Renal cortical epithelial cell (primary cell): ENCODE measurements around the gene SH2D5. TPM values are rescaled to one million over a fixed set of nuclear protein-coding genes. Genes with fewer than 3 reads are reported as not detected.

ENCODE experiments used
- DNase-seq: peaks from one replicate; pipeline ENCODE4 v3.0.0-alpha.2; 2011; ENCODE audit warnings: low read depth
- total RNA-seq: library from RNA; depleted of rRNA; stranded (reverse); fragments of >200 nt; gene quantifications from 2 replicates; pipeline ENCODE4 v1.2.3, GENCODE V29; 2014

SH2D5 gene
- 9.0 and 20.7 TPM in 2 replicates for total RNA-seq

GRCh38 chr1:20732588-20733359 is at the start of gene SH2D5:
Gene SH2D5, minus strand, starts transcription at chr1:20732703. Its CDS starts 4,659 bp downstream, at chr1:20728044.
- peak; percentile 97 for DNase-seq

DNA sequence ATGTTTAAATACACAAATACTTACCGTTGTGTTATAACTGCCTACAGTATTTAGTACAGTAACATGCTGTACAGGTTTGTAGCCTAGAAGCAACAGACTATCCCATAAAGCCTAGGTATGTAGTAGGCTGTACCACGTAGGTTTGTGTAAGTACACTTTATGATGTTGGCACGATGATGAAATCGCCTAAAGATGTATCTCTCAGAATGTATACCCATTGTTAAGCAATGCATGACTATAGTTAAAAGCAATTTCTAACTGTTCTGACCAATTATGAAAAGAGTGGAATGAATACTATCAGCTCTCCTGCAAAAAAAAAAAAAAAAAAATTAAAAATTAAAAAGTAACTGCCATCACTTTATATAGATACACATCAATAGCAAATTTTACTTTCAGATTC is 43.2 kb upstream of the SH2D5 start:
- no peak for DNase-seq

DNA sequence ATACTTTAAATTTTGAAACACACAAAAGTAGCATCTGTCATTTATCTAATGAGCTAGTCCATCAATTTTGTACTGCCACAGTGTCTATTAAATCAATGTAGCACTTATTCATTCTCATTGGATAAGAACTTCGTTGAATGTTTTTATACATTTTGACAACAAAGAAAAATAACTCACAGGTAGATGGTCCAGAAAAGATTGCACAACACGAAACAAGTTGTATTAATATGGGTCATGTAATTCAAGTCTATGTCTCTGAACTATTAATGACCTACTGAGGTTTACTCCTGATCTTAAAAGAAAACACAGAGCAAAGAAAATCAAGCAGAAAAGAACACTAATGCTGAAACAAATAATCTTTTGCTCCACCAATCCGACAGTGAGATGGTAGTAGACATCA is 39.3 kb upstream of the SH2D5 start:
- no peak for DNase-seq

DNA sequence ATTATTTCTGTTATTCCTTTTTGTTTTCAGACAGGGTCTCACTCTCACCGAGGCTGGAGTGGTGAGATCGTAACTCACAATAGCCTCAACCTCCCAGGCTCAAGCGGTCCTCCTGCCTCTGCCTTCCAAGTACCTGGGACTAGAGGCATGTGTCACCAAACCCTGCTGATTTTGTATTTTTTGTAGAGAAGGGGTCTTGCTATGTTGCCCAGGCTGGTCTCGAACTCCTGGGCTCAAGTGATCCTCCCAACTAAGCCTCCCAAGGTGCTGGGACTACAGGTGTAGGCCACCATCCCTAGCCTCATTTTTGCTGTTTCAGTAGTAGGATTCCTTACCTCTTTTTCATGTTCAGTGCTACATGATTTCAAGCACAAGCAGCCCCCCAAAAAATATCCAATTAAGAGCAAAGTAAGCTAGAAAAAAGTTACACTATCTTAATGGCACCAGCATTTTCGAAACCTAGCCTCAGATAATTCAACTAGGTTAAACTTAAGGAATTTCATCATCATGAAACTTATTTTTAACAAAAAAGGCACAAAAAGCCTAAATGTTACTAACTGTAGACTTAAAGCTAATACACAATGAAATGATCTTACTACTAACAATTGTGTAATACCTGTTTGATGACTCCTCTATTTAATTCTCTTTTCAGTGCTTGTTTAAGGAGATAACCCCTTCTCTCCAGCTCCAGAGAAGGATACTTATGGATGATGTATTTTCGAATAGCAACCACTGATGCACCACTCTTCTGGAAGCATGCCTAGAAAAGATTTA is 38.0 kb upstream of the SH2D5 start:
- no peak for DNase-seq

- DNase-seq: no peak
Observed at GRCh38 chr1:20767271-20767670, 34.8 kb upstream of the SH2D5 start.

GRCh38 chr1:20763417-20763816 is 30.9 kb upstream of the SH2D5 start:
- no peak for DNase-seq

GRCh38 chr1:20760322-20760721 is 27.8 kb upstream of the SH2D5 start:
- DNase-seq: no peak

DNA sequence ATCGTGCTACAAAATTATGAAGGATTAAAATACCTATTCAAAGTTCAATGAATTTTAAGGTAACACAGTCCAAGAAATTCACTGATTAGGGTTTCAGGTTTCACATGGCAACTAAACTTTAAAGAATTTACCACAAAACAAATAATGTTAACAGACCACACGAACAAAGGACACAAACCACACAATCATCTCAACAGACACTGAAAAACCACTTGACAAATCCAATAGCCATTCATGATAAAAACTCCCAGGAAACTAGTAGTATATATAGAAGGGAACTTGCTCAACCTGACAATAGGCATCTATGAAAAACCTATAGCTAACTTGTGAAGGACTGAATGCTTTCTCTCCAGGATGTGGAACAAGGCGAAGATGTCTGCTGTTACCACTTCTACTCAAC is 21.1 kb upstream of the SH2D5 start:
- peak; percentile 71 for DNase-seq

GRCh38 chr1:20751462-20751990 is 19.0 kb upstream of the SH2D5 start:
- DNase-seq: no peak

DNA sequence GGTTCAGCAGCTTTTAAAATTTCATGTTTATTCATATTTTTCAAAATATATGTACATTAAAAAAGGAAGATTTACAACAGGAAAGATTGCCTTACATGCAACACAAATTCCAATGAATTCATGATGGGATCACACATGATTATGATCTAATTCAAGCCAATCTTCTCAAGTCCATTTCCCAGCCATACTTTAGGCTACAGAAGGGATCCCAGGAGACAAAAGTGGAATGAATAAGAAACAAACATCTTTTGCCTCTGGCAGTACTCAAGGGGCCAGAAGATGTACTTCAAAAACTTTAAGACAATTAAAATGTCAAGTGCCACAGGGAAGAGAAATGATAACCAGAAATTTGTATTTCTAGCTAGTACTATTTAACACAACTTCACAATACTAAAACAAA is 10.2 kb upstream of the SH2D5 start:
- no peak for DNase-seq

- no peak for DNase-seq
Observed at GRCh38 chr1:20740781-20741180, 8.3 kb upstream of the SH2D5 start.

GRCh38 chr1:20739225-20739624 is 6.7 kb upstream of the SH2D5 start:
- no peak for DNase-seq

DNA sequence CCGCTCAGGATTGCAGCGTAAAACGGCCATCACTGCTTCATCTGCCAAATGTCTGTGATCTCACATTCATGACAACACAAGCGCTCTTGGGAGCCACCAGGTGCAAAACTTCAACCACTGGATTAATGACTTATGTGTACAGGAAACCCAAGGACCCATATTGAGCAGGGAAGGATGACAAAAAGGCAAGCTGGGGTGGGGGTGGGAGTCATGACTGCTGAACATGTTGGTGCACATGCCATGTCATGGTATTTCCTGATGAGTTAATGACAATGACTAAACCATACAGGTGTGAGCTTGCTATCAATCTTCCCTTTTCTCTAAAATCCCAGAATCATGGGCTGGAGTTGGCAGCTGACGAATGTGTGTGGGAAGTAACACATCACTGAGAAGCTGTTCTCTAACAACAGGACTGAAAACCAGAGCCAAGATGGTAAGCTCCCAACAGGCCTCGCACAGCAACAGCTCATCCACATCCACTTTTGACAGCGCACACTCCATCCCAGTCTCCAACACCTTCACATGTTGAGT is 3.1 kb upstream of the SH2D5 start:
- no peak for DNase-seq

DNA sequence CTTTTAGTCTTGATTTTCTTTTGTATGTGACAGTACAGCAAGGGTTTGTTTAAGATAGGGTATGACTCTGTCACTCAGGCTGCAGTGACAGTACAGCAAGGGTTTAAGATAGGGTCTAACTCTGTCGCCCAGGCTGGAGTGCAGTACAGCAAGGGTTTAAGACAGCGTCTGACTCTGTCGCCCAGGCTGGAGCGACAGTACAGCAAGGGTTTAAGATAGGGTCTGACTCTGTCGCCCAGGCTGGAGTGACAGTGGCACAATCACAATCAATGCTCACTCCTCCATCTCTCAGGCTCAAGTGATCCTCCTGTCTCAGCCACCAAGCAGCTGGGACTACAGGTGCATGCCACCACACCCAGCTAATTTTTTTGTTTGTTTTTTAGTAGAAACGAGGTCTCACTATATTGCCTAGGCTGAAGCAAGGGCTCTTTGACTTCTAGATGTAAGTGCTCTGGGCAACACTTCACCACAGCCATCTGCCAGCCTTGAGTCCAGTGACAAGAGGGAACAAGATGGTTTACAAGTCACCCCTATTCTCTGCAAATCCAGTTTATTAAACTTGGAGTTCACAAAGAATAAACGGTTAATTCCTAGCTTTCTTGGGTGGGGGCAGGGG is 965 bp upstream of the SH2D5 start:
- no peak for DNase-seq

DNA sequence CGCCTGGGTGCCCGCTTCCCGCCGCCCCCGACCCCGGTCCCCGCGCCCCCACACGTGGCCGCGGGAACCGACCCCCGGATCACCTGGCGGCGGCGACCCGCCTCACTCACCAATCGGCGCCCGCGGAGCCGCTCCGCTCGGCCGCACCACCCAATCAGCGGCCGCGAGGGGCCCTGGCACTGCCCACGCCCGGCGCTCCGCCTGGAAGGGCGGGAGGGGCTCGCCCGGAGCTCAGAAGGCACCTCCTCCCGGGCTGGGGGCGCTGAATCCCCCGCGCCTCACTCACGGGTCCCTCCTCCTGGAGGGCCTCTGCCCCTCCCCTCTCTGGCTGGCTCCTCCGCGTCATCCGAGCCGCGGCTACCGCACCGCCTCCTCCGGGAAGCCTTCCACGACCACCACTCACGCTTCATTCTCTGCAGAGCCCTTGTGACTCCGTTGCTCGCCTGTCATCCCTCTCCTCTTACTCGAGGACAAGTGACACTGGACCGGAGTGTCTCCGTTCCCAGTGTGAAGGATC is 374 bp downstream of the SH2D5 start:
- peak; percentile 32 for DNase-seq

DNA sequence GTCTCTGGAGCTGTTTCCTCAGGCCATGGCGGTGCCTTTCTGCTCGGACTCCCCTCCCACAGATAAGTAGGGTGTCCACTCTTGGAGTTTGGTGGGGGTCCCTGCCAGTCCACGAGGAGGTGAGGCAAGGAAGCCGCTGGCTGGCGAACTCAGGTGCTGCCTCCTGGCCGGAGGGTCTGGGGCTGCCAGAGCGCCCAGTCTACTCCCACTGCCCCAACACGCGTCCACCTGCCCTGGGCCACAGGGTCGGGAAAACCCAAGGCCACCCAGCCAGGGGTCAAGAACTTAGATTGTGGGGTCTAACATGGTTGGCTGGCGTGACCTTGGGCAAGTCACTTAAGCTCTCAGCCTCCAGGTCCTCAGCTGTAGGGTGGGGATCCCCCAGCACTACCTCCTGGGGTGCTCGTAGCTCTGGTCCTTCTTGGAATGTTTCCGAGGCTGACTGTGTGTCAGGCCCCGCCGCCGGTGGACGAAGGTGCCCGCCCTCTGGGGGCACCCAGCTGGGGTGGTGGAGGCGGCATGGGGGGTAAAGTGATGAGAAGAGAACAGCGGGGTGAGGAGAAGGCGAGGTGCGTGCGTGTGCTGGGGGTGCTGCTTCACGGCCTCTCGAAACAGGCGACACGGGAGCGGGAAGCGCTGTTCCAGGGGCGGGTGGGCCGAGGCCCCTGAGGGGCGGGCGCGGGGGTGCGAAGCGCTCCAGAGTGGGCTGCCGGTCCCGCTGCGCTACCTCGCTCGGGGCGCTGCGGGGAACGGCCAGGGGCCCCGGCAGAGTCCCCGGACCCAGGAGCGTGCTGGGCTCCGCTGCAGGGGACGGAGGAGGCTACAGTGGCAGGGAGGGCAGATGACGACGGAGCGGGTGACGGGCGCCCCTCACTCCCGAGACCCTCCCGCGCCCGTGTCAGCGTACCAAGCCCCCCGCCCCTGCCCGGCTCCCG is 1.2 kb downstream of the SH2D5 start:
- no peak for DNase-seq

- DNase-seq: no peak
Observed at GRCh38 chr1:20730690-20731056, 1.8 kb downstream of the SH2D5 start.

DNA sequence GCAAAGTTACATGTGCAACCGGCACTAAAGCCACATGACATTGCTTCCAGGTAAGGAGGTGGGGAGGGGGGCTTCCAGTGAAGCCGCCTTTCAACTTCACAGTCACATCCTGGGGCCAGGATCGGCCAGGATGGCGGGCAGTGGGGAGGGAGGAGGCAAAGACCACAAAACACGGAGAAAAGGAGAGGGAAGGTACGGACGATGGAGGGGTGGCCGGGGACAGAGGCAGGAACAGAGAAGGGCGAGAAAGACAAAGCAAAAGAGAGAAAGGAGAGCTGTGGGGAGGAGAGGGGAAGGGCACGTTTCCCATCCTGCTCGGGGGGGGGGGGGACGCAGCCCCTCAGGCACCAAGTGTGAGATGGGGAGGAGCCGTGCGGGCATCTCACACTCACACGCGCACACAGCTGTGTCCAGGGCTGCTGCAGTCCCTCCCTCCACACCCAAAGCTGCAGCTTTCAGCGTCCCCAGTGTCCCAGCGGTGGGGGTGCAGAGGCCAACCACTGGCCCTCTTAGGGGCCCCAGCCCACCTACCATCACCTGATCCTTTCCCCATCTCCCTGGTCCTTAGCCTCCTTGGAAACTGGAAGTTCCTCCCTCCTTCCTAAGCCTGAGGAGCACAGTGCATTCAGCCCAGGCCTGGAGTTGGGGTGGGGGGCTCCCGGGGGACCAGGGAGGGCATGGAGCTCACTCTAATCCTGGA is 2.4 kb downstream of the SH2D5 start:
- no peak for DNase-seq

DNA sequence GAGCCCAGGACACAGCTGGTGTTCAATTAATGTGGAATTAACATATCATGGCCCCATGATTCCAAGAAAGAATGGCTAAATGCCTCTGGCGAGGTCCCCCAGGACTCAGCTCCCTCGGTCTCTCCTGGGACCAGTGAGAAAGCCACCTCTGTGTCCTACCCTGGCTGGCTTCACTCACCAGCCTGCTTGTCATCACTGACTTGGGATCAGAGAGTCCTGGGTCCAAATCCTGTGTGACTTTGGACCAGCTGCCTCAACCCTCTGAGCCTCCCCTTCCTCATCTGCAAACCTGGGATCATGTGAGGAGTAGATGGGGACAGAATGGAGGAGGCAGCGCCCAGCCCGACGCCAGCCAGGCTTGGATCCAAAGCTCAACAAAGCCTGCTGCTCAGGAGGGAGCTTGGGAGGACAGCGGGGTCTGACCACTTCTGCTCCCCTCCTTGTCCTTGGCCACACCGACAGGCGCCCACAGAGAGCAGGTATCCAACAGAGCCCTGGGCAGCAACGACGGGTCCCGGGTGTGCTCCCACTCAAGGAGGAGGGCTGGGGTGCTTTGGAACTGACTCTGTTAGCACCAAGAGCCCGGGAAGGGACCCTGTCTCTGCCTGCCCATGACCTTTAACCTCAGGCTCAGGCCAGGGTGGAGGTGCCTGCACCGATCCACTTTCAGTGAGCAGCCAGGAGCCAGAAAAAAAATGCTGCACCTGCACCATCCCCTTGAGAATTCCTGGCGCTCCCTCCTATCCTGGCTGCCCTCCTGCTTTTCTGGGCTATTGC is 3.2 kb downstream of the SH2D5 start:
- DNase-seq: no peak
